ENCODE data around the gene MARK1. TPM values are rescaled to one million over a fixed set of nuclear protein-coding genes. Genes with fewer than 3 reads are reported as not detected.

Gene MARK1
- total RNA-seq, 2 donors from 2014 or later: not detected

- no peak overlapping the region for H3K27ac Mint-ChIP-seq
- no peak for ATAC-seq
- DNase-seq (ENCODE audit: low spot score): no peak
- H3K4me3 Mint-ChIP-seq: no peak overlapping the region
- no peaks in the 10 kb centered on the region for H3K36me3 Mint-ChIP-seq
- H3K9me3 Mint-ChIP-seq: no peaks in the 10 kb centered on the region
- H3K27me3 Mint-ChIP-seq: peaks cover 3 to 7% of the 10 kb centered on the region in 2 donors
- no peaks in the 10 kb centered on the region for H3K4me1 Mint-ChIP-seq (ENCODE audit: low read depth in 2 of 2)
Measured at GRCh38 chr1:220552672-220553260, 24.8 kb downstream of the MARK1 start.

GRCh38 chr1:220556641-220557040 is 28.7 kb downstream of the MARK1 start:
- no peak for ATAC-seq
- Mint-ChIP-seq H3K27ac (no peak overlapping the region), H3K4me3 (no peak overlapping the region), H3K9me3 (no peaks in the 10 kb centered on the region), H3K4me1 (ENCODE audit: low read depth in 2 of 2) (no peaks in the 10 kb centered on the region), H3K36me3 (no peaks in the 10 kb centered on the region), H3K27me3 (peaks cover 3 to 7% of the 10 kb centered on the region in 2 donors)
- DNase-seq (ENCODE audit: low spot score): no peak

GRCh38 chr1:220563564-220563963 is 35.6 kb downstream of the MARK1 start:
- H3K27me3 Mint-ChIP-seq: peaks cover 0 to 7% of the 10 kb centered on the region in 2 donors
- H3K9me3 Mint-ChIP-seq: no peaks in the 10 kb centered on the region
- ATAC-seq (no peak), DNase-seq (ENCODE audit: low spot score) (no peak)
- no peak overlapping the region for H3K27ac Mint-ChIP-seq
- H3K36me3 Mint-ChIP-seq: no peaks in the 10 kb centered on the region
- H3K4me1 Mint-ChIP-seq (ENCODE audit: low read depth in 2 of 2): no peaks in the 10 kb centered on the region
- no peak overlapping the region for H3K4me3 Mint-ChIP-seq

GRCh38 chr1:220564216-220564615 is 36.3 kb downstream of the MARK1 start:
- no peaks in the 10 kb centered on the region for H3K9me3 Mint-ChIP-seq
- H3K4me3 Mint-ChIP-seq: no peak overlapping the region
- no peak overlapping the region for H3K27ac Mint-ChIP-seq

GRCh38 chr1:220565670-220566069 is 37.7 kb downstream of the MARK1 start:
- ATAC-seq (no peak), DNase-seq (ENCODE audit: low spot score) (no peak)
- H3K27me3 Mint-ChIP-seq: peaks cover 0 to 8% of the 10 kb centered on the region in 2 donors
- no peak overlapping the region for H3K27ac Mint-ChIP-seq
- no peaks in the 10 kb centered on the region for H3K36me3 Mint-ChIP-seq
- H3K4me1 Mint-ChIP-seq (ENCODE audit: low read depth in 2 of 2): no peaks in the 10 kb centered on the region
- H3K9me3 Mint-ChIP-seq: no peaks in the 10 kb centered on the region
- no peak overlapping the region for H3K4me3 Mint-ChIP-seq

More at GRCh38 chr1:220564216-220564615, 36.3 kb downstream of the MARK1 start:
- Mint-ChIP-seq H3K27me3 (peaks cover 0 to 8% of the 10 kb centered on the region in 2 donors), H3K4me1 (ENCODE audit: low read depth in 2 of 2) (no peaks in the 10 kb centered on the region), H3K36me3 (no peaks in the 10 kb centered on the region)
- no peak for DNase-seq (ENCODE audit: low spot score)
- ATAC-seq: no peak

GRCh38 chr1:220566869-220567268 is 38.9 kb downstream of the MARK1 start:
- no peaks in the 10 kb centered on the region for H3K4me1 Mint-ChIP-seq (ENCODE audit: low read depth in 2 of 2)
- no peaks in the 10 kb centered on the region for H3K9me3 Mint-ChIP-seq
- ATAC-seq: no peak
- H3K4me3 Mint-ChIP-seq: no peak overlapping the region
- H3K27me3 Mint-ChIP-seq: peaks cover 0 to 12% of the 10 kb centered on the region in 2 donors
- no peak overlapping the region for H3K27ac Mint-ChIP-seq
- DNase-seq (ENCODE audit: low spot score): no peak
- no peaks in the 10 kb centered on the region for H3K36me3 Mint-ChIP-seq

- DNase-seq (ENCODE audit: low spot score): no peak
- Mint-ChIP-seq H3K27me3 (peaks cover 0 to 12% of the 10 kb centered on the region in 2 donors), H3K4me1 (ENCODE audit: low read depth in 2 of 2) (no peaks in the 10 kb centered on the region), H3K4me3 (no peak overlapping the region), H3K27ac (no peak overlapping the region), H3K9me3 (peaks cover 6% of the 10 kb centered on the region), H3K36me3 (peaks cover 7% of the 10 kb centered on the region)
- ATAC-seq: no peak
Measured at GRCh38 chr1:220572416-220572815, 44.5 kb downstream of the MARK1 start.

GRCh38 chr1:220573836-220574235 is 45.9 kb downstream of the MARK1 start:
- no peaks in the 10 kb centered on the region for H3K4me1 Mint-ChIP-seq (ENCODE audit: low read depth in 2 of 2)
- peaks cover 7% of the 10 kb centered on the region for H3K36me3 Mint-ChIP-seq
- H3K27me3 Mint-ChIP-seq: peaks cover 0 to 4% of the 10 kb centered on the region in 2 donors
- H3K9me3 Mint-ChIP-seq: peaks cover 6% of the 10 kb centered on the region
- ATAC-seq (no peak), DNase-seq (ENCODE audit: low spot score) (no peak)
- H3K4me3 Mint-ChIP-seq: no peak overlapping the region
- no peak overlapping the region for H3K27ac Mint-ChIP-seq

- Mint-ChIP-seq H3K36me3 (peaks cover 7% of the 10 kb centered on the region), H3K4me3 (no peak overlapping the region), H3K27ac (no peak overlapping the region), H3K4me1 (ENCODE audit: low read depth in 2 of 2) (no peaks in the 10 kb centered on the region), H3K27me3 (peaks cover 0 to 4% of the 10 kb centered on the region in 2 donors), H3K9me3 (peaks cover 6% of the 10 kb centered on the region)
- DNase-seq (ENCODE audit: low spot score) (no peak), ATAC-seq (no peak)
Measured at GRCh38 chr1:220575718-220576497, 48.0 kb downstream of the MARK1 start.

GRCh38 chr1:220577926-220578325 is 50.0 kb downstream of the MARK1 start:
- Mint-ChIP-seq H3K36me3 (peaks cover 7% of the 10 kb centered on the region), H3K4me1 (ENCODE audit: low read depth in 2 of 2) (no peaks in the 10 kb centered on the region), H3K9me3 (peaks cover 6% of the 10 kb centered on the region), H3K27me3 (peaks cover 0 to 4% of the 10 kb centered on the region in 2 donors), H3K4me3 (no peak overlapping the region), H3K27ac (no peak overlapping the region)
- ATAC-seq (no peak), DNase-seq (ENCODE audit: low spot score) (no peak)

- H3K9me3 Mint-ChIP-seq: peaks cover 1% of the 10 kb centered on the region
- no peaks in the 10 kb centered on the region for H3K4me1 Mint-ChIP-seq (ENCODE audit: low read depth in 2 of 2)
- no peak for DNase-seq (ENCODE audit: low spot score)
- H3K36me3 Mint-ChIP-seq: peaks cover 1% of the 10 kb centered on the region
- no peak overlapping the region for H3K27ac Mint-ChIP-seq
- H3K4me3 Mint-ChIP-seq: no peak overlapping the region
- no peak for ATAC-seq
- peaks cover 0 to 4% of the 10 kb centered on the region in 2 donors for H3K27me3 Mint-ChIP-seq
Measured at GRCh38 chr1:220579317-220579716, 51.4 kb downstream of the MARK1 start.

- no peaks in the 10 kb centered on the region for H3K36me3 Mint-ChIP-seq
- H3K4me1 Mint-ChIP-seq (ENCODE audit: low read depth in 2 of 2): no peaks in the 10 kb centered on the region
- H3K9me3 Mint-ChIP-seq: peaks cover 7% of the 10 kb centered on the region
- DNase-seq (ENCODE audit: low spot score) (no peak), ATAC-seq (no peak)
- no peak overlapping the region for H3K4me3 Mint-ChIP-seq
- peaks cover 5 to 7% of the 10 kb centered on the region in 2 donors for H3K27me3 Mint-ChIP-seq
- H3K27ac Mint-ChIP-seq: no peak overlapping the region
Measured at GRCh38 chr1:220592714-220593113, 64.8 kb downstream of the MARK1 start.

- Mint-ChIP-seq H3K27ac (no peak overlapping the region), H3K9me3 (peaks cover 4% of the 10 kb centered on the region), H3K4me3 (no peak overlapping the region), H3K4me1 (ENCODE audit: low read depth in 2 of 2) (no peaks in the 10 kb centered on the region), H3K27me3 (peaks cover 3 to 7% of the 10 kb centered on the region in 2 donors), H3K36me3 (no peaks in the 10 kb centered on the region)
- DNase-seq (ENCODE audit: low spot score) (no peak), ATAC-seq (no peak)
Measured at GRCh38 chr1:220594356-220594755, 66.4 kb downstream of the MARK1 start.

GRCh38 chr1:220595179-220595578 is 67.2 kb downstream of the MARK1 start:
- Mint-ChIP-seq H3K4me1 (ENCODE audit: low read depth in 2 of 2) (no peaks in the 10 kb centered on the region), H3K36me3 (no peaks in the 10 kb centered on the region), H3K27ac (no peak overlapping the region), H3K27me3 (peaks cover 3 to 7% of the 10 kb centered on the region in 2 donors), H3K9me3 (peaks cover 4% of the 10 kb centered on the region), H3K4me3 (no peak overlapping the region)
- DNase-seq (ENCODE audit: low spot score) (no peak), ATAC-seq (no peak)
